HG02571 (cell line): ENCODE data around the gene BAAT.

Source experiments
- ATAC-seq: cut with Tn5 transposase; IDR thresholded peaks from one replicate; pipeline ENCODE4 v1.9.1; 2021; ENCODE audit warnings: mild to moderate bottlenecking, moderate library complexity; ENCODE audit not compliant: unreplicated experiment

BAAT gene

GRCh38 chr9:101324245-101324804 is 60.5 kb downstream of the BAAT start:
- no peak for ATAC-seq

GRCh38 chr9:101323129-101323528 is 61.7 kb downstream of the BAAT start:
- no peak for ATAC-seq

- no peak for ATAC-seq
Measured at GRCh38 chr9:101317735-101318134, 67.1 kb downstream of the BAAT start.

GRCh38 chr9:101315112-101315450 is 69.7 kb downstream of the BAAT start:
- ATAC-seq = no peak

GRCh38 chr9:101312661-101313060 is 72.1 kb downstream of the BAAT start:
- ATAC-seq = no peak

GRCh38 chr9:101311758-101312420 is 72.9 kb downstream of the BAAT start:
- ATAC-seq = peak; percentile 70

- ATAC-seq = no peak
Measured at GRCh38 chr9:101311191-101311590, 73.6 kb downstream of the BAAT start.
